Natural killer cell (primary cell): Measurements from ENCODE around the gene PRIM1. TPM values are rescaled to one million over a fixed set of nuclear protein-coding genes. Genes with fewer than 3 reads are reported as not detected.

ENCODE experiments used
- ATAC-seq, 3 donors: fragments of 150-1000 bp in 2 of 3; fragments of 200-7000 bp in 1 of 3; cut with Tn5 transposase; 1 replicate in 1 of 3; 2 replicates in 2 of 3; pipeline ENCODE4 v1.10.0; 2021; ENCODE audit warnings: mild to moderate bottlenecking in 2 of 3, moderate library complexity in 2 of 3
- DNase-seq, 2 donors: peaks; one replicate each; pipeline versions ENCODE4 v3.0.0 to v3.0.0-alpha.2; 2013 to 2021; ENCODE audit warnings: mixed read lengths in 1 of 2
- H3K27ac ChIP-seq: one replicate; pipeline ENCODE4 v1.5.1; 2013; ENCODE audit warnings: mild to moderate bottlenecking, low read length
- H3K27me3 ChIP-seq: one replicate; pipeline ENCODE4 v1.6.1; 2013; ENCODE audit warnings: low read length; ENCODE audit not compliant: control insufficient read depth, insufficient read depth
- H3K36me3 ChIP-seq: one replicate; pipeline ENCODE4 v1.6.1; 2013; ENCODE audit warnings: low read length; ENCODE audit not compliant: control insufficient read depth, insufficient read depth
- H3K4me1 ChIP-seq: one replicate; pipeline ENCODE4 v1.6.1; 2013; ENCODE audit warnings: low read length; ENCODE audit not compliant: control insufficient read depth, insufficient read depth
- H3K4me3 ChIP-seq: one replicate; pipeline ENCODE4 v1.5.1; 2013; ENCODE audit warnings: low read length
- H3K9me3 ChIP-seq: one replicate; pipeline ENCODE4 v1.6.1; 2013; ENCODE audit warnings: low read length; ENCODE audit not compliant: control insufficient read depth, insufficient read depth
- H3K27ac Mint-ChIP-seq, 2 donors: one replicate each; pipeline ENCODE4 v1.8.0; 2022; ENCODE audit warnings: mild to moderate bottlenecking in 2 of 2, mixed read lengths in 2 of 2, moderate library complexity in 1 of 2
- H3K27me3 Mint-ChIP-seq, 2 donors: one replicate each; pipeline ENCODE4 v1.8.0; 2022; ENCODE audit warnings: low read depth in 2 of 2, mixed read lengths in 2 of 2
- H3K36me3 Mint-ChIP-seq: one replicate; pipeline ENCODE4 v1.8.0; 2022; ENCODE audit warnings: mixed read lengths
- H3K4me1 Mint-ChIP-seq, 2 donors: one replicate each; pipeline ENCODE4 v1.8.0; 2022; ENCODE audit warnings: mixed read lengths in 2 of 2
- H3K4me3 Mint-ChIP-seq: one replicate; pipeline ENCODE4 v1.8.0; 2022; ENCODE audit warnings: mild to moderate bottlenecking, moderate library complexity, mixed read lengths
- H3K9me3 Mint-ChIP-seq, 2 donors: one replicate each; pipeline ENCODE4 v1.8.0; 2022; ENCODE audit warnings: mixed read lengths in 2 of 2
- WGBS: methylation state at CpG from one replicate; pipeline ENCODE4 v1.1.7; 2013; ENCODE audit warnings: missing lambda C conversion rate; ENCODE audit not compliant: insufficient coverage; 5-methylcytosine and 5-hydroxymethylcytosine counted together
- intact Hi-C: fragments of 100-400 bp; cut with micrococcal nuclease; formaldehyde crosslinking; loops from one replicate; pipeline ENCODE4 v1.14.2; 2022
- total RNA-seq, 4 donors: library from RNA; stranded (reverse); fragments of 120-200 nt in 1 of 4; gene quantifications; one replicate each; pipeline versions ENCODE4 v1.2.3 to v1.2.4, GENCODE V29; 2013 to 2022
- TF ChIP-seq, protein P1 (sequence below): fragments of 200-600 bp; IDR thresholded peaks from one replicate; pipeline ENCODE4 v1.8.0; 2022; ENCODE audit warnings: antibody characterized with exemption

PRIM1 gene
- total RNA-seq, 3 donors from 2014 or later (not counting 1 experiment from before 2014, with no cell fraction given) = 10.1 to 11.9 (median 10.4) TPM

DNA sequence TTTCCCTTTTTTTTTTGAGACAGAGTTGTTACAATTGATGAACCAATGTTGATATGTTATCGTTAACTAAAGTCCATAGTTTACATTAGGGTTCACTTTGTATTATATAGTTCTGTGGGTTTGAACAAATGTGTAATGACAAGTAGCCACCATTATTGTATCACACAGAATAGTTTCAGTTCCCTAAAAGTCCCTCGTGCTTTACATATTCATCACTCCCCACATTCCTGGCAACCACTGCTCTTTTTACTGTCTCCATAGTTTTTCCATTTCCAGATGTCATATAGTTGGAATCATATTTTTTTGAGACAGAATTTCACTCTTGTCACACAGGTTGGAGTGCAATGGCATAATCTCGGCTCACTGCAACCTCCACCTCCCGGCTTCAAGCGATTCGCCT lies 23.5 kb upstream of the PRIM1 start:
- Histone ChIP-seq H3K36me3 (no peaks in the 10 kb centered on the region), H3K4me3 (no peak overlapping the region), H3K27me3 (no peaks in the 10 kb centered on the region), H3K4me1 (no peaks in the 10 kb centered on the region), H3K9me3 (no peaks in the 10 kb centered on the region), H3K27ac (no peak overlapping the region)
- WGBS = 83% methylated on average over 4 of the region's 6 CpGs
- Mint-ChIP-seq H3K9me3 (no peaks in the 10 kb centered on the region), H3K27me3 (no peaks in the 10 kb centered on the region), H3K4me1 (no peaks in the 10 kb centered on the region), H3K27ac (no peak overlapping the region), H3K4me3 (no peak overlapping the region), H3K36me3 (no peaks in the 10 kb centered on the region)
- intact Hi-C loops = no loop called here
- TF ChIP-seq, protein P1, sequence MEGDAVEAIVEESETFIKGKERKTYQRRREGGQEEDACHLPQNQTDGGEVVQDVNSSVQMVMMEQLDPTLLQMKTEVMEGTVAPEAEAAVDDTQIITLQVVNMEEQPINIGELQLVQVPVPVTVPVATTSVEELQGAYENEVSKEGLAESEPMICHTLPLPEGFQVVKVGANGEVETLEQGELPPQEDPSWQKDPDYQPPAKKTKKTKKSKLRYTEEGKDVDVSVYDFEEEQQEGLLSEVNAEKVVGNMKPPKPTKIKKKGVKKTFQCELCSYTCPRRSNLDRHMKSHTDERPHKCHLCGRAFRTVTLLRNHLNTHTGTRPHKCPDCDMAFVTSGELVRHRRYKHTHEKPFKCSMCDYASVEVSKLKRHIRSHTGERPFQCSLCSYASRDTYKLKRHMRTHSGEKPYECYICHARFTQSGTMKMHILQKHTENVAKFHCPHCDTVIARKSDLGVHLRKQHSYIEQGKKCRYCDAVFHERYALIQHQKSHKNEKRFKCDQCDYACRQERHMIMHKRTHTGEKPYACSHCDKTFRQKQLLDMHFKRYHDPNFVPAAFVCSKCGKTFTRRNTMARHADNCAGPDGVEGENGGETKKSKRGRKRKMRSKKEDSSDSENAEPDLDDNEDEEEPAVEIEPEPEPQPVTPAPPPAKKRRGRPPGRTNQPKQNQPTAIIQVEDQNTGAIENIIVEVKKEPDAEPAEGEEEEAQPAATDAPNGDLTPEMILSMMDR = no peak
- DNase-seq (no peak), ATAC-seq (no peak)

DNA sequence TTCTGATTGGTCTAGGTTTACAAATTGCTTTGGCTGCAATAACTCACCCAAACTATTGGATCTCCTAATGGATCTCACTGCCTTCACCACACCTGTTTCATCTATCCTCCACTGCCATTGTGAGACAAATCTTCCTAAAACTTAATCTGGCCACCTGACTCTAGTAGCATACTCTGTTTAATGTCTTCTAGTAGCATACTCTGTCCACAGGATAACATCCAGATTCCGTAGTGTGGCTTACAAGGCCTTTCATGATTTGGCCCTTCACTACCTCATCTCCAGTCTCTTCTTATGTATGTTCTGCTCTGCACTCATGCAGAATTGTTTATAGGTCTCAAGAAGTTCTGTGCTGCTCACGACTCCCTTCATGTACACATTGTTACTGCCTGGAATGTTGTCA lies 21.0 kb upstream of the PRIM1 start:
- no peak overlapping the region for H3K4me3 ChIP-seq
- no peaks in the 10 kb centered on the region for H3K9me3 Mint-ChIP-seq
- no peaks in the 10 kb centered on the region for H3K27me3 Mint-ChIP-seq
- H3K4me1 Mint-ChIP-seq = no peaks in the 10 kb centered on the region
- no peaks in the 10 kb centered on the region for H3K36me3 ChIP-seq
- H3K27me3 ChIP-seq = no peaks in the 10 kb centered on the region
- H3K4me1 ChIP-seq = no peaks in the 10 kb centered on the region
- no peak overlapping the region for H3K27ac ChIP-seq
- H3K4me3 Mint-ChIP-seq = no peak overlapping the region
- 100% methylated on average over 2 of the region's 2 CpGs for WGBS
- ATAC-seq = no peak
- no peak overlapping the region for H3K27ac Mint-ChIP-seq
- intact Hi-C loops = no loop called here
- TF ChIP-seq, protein P1 = no peak
- no peak for DNase-seq
- H3K36me3 Mint-ChIP-seq = no peaks in the 10 kb centered on the region
- no peaks in the 10 kb centered on the region for H3K9me3 ChIP-seq

DNA sequence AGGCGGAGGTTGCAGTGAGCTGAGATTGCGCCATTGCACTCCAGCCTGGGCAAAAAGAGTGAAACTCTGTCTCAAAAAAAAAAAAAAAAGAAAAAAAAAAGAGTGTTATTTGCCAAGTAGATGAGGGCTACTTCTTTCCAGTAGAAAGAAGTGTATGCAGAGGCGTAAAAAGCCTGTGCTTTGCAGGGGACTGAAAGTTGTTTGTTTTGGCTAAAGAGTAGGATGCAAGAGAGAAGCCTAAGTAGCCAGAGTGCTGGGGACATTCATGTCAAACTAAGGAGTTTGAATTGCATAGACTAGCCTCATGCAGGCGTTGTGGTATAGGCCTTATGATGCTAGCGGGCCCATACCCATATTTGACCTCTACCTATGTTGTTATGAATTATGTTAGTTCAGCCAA lies 20.5 kb upstream of the PRIM1 start:
- Histone ChIP-seq H3K4me3 (no peak overlapping the region), H3K27ac (no peak overlapping the region), H3K9me3 (no peaks in the 10 kb centered on the region), H3K27me3 (no peaks in the 10 kb centered on the region), H3K36me3 (no peaks in the 10 kb centered on the region), H3K4me1 (no peaks in the 10 kb centered on the region)
- Mint-ChIP-seq H3K4me1 (no peaks in the 10 kb centered on the region), H3K27me3 (no peaks in the 10 kb centered on the region), H3K27ac (no peak overlapping the region), H3K4me3 (no peak overlapping the region), H3K36me3 (no peaks in the 10 kb centered on the region), H3K9me3 (no peaks in the 10 kb centered on the region)
- no peak for ATAC-seq
- WGBS = 100% methylated on average over 3 of the region's 5 CpGs
- intact Hi-C loops = no loop called here
- DNase-seq = no peak
- TF ChIP-seq, protein P1 = no peak

DNA sequence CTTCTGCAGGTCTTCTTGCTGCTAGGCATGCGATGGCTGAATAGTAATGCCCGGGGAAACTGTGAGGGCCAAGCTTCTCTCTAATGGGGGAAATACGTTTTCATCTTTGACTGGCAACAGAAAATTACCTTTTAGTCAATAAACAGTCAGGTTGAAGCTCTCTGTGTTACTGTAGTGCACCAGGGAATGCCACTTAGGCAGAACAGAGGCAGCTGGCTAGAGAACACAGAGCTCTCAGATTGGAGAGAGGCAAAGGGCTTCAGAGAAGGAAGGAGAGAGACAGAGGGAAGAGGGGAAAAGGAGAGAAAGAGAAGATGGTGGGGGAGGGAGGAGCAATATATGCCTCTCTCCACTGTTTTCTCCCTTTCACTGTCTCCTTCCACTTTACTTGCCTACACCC lies 17.7 kb upstream of the PRIM1 start:
- H3K27ac Mint-ChIP-seq = no peak overlapping the region
- Histone ChIP-seq H3K36me3 (no peaks in the 10 kb centered on the region), H3K4me3 (no peak overlapping the region), H3K27ac (no peak overlapping the region), H3K27me3 (no peaks in the 10 kb centered on the region), H3K4me1 (no peaks in the 10 kb centered on the region), H3K9me3 (no peaks in the 10 kb centered on the region)
- intact Hi-C loops = no loop called here
- WGBS = 94% methylated on average over 3 of the region's 3 CpGs
- no peaks in the 10 kb centered on the region for H3K9me3 Mint-ChIP-seq
- DNase-seq = no peak
- TF ChIP-seq, protein P1 = no peak
- H3K4me3 Mint-ChIP-seq = no peak overlapping the region
- ATAC-seq = no peak
- peaks cover 0 to 5% of the 10 kb centered on the region in 2 donors for H3K27me3 Mint-ChIP-seq
- no peaks in the 10 kb centered on the region for H3K4me1 Mint-ChIP-seq
- no peaks in the 10 kb centered on the region for H3K36me3 Mint-ChIP-seq
